BJ (cell line): ENCODE data around the gene GPX2. TPM values are rescaled to one million over a fixed set of nuclear protein-coding genes. Genes with fewer than 3 reads are reported as not detected.

Source experiments
- CTCF ChIA-PET: fragments of 350-600 bp; formaldehyde crosslinking; extraction: SDS; loops from one replicate; lab custom pipeline; 2021; ENCODE audit warnings: antibody characterized with exemption, inconsistent platforms; lab: Yijun Ruan, JAX
- POLR2A ChIA-PET: fragments of 300-600 bp; sonication (Branson Sonifier 250); formaldehyde crosslinking; extraction: SDS; loops from one replicate; lab custom pipeline; 2021; ENCODE audit warnings: antibody characterized with exemption; lab: Charles Lee
- DNase-seq: peaks from one replicate; pipeline ENCODE4 v3.0.0-alpha.2; 2011; ENCODE audit warnings: low read depth
- H3K27me3 ChIP-seq: 2 replicates; pipeline ENCODE4 v1.6.0; 2011; ENCODE audit warnings: low read length; ENCODE audit not compliant: control insufficient read depth, insufficient read depth
- H3K36me3 ChIP-seq: 2 replicates; pipeline ENCODE4 v1.5.1; 2011; ENCODE audit warnings: low read length; ENCODE audit not compliant: control insufficient read depth, insufficient read depth
- H3K4me3 ChIP-seq: 2 replicates; pipeline ENCODE4 v1.5.1; 2011; ENCODE audit warnings: low read depth, mild to moderate bottlenecking, control low read depth, low read length
- polyA plus RNA-seq: library from polyadenylated mRNA; depleted of rRNA; stranded (reverse); fragments of >200 nt; gene quantifications from 2 replicates; pipeline ENCODE4 v1.2.3, GENCODE V29; 2011
- TF ChIP-seq, protein P1 (sequence below): IDR thresholded peaks from 2 replicates; pipeline ENCODE4 v1.5.1; 2011; ENCODE audit warnings: low read depth, mild to moderate bottlenecking, control low read depth, inconsistent platforms, low read length, moderate library complexity; ENCODE audit not compliant: insufficient read depth

The GPX2 gene
- polyA plus RNA-seq, 1 experiment: 0.15 TPM

DNA sequence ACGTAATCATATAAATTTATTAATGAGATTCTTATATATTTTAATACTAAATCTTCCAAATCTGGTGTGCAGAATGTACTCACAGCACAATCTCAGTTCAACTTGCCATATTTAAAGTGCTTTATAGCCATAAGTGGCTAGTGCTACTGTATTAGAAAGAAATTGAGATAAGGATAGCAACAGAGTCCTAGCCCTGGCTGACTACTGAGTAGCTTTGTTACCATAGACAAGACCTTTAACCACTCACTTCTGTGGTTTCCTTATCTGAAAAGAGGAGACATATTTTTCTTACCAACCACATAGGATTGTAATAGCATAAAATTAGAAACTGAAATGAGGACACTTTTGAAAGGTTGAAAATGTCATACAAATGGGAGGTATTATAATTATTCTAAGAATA is 30.3 kb downstream of the GPX2 start:
- Histone ChIP-seq H3K27me3 (peaks cover 7% of the 10 kb centered on the region), H3K4me3 (no peak overlapping the region), H3K36me3 (no peaks in the 10 kb centered on the region)
- POLR2A ChIA-PET: no interaction called here
- TF ChIP-seq, protein P1, sequence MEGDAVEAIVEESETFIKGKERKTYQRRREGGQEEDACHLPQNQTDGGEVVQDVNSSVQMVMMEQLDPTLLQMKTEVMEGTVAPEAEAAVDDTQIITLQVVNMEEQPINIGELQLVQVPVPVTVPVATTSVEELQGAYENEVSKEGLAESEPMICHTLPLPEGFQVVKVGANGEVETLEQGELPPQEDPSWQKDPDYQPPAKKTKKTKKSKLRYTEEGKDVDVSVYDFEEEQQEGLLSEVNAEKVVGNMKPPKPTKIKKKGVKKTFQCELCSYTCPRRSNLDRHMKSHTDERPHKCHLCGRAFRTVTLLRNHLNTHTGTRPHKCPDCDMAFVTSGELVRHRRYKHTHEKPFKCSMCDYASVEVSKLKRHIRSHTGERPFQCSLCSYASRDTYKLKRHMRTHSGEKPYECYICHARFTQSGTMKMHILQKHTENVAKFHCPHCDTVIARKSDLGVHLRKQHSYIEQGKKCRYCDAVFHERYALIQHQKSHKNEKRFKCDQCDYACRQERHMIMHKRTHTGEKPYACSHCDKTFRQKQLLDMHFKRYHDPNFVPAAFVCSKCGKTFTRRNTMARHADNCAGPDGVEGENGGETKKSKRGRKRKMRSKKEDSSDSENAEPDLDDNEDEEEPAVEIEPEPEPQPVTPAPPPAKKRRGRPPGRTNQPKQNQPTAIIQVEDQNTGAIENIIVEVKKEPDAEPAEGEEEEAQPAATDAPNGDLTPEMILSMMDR: no peak
- CTCF ChIA-PET: interaction anchor here (0.6 to 4.8 kb wide), 2 partner anchors 21 to 117 kb away, joined by 3 to 31 read pairs; no protein-coding TSS in a partner anchor
- DNase-seq: no peak

DNA sequence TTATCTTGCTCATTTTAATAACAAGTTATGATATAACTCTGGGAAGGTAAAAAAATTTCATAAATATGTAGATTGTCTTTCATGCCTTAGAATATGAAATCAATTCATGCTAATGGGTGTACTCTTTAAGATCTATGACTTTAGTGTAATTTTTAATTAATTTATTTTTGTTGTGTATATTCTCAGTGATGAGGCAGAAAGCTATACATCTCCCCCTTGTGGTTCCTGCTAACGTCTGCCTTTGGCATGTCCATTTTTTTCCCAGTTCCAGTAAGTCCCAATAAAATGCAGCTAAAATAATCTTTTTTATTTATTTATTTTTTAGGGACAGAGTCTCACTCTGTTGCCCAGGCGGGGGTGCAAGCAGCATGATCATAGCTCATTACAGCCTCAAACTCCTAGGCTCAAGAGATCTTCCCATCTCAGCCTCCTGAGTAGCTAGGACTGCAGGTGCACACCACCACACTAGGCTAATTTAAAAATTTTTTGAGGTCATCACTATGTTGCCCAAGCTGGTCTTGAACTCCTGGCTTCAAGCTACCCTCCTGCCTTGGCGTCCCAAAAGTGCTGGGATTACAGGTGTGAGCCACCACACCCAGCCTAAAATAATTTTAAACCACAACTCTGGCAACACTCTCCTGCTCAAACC is 31.6 kb downstream of the GPX2 start:
- TF ChIP-seq, protein P1: peak; percentile 75
- DNase-seq: no peak
- CTCF ChIA-PET: interaction anchor here (0.6 to 4.8 kb wide), 23 partner anchors 11 to 356 kb away, joined by 3 to 31 read pairs (median 3); partner anchors contain the start of gene FNTB
- POLR2A ChIA-PET: no interaction called here
- peaks cover 7% of the 10 kb centered on the region for H3K27me3 ChIP-seq
- no peaks in the 10 kb centered on the region for H3K36me3 ChIP-seq
- no peak overlapping the region for H3K4me3 ChIP-seq

DNA sequence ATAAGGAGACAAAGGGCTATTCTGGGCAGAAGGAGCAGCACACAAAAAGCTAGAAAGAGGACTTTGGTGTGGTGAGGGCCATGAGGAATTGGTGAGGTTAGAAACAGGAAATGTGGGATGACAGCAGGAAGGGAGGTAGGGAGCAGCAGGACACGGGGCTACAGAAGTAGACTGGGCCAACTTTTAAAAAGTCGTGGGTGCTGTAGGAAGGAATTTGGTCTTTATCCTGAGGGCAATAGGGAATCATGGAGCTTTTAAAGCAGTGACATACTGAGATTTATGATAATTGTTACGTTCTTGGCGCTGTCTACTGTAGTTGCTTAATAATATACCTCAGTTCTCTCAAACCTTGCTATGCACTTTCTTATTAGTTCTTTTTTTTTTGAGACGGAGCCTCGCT is 36.5 kb downstream of the GPX2 start:
- peaks cover 7% of the 10 kb centered on the region for H3K27me3 ChIP-seq
- CTCF ChIA-PET: interaction anchor here (1.2 to 3.7 kb wide), 2 partner anchors 14 to 104 kb away, joined by 3 to 25 read pairs; no protein-coding TSS in a partner anchor
- POLR2A ChIA-PET: no interaction called here
- H3K4me3 ChIP-seq: no peak overlapping the region
- no peak for DNase-seq
- no peaks in the 10 kb centered on the region for H3K36me3 ChIP-seq
- TF ChIP-seq, protein P1: no peak

DNA sequence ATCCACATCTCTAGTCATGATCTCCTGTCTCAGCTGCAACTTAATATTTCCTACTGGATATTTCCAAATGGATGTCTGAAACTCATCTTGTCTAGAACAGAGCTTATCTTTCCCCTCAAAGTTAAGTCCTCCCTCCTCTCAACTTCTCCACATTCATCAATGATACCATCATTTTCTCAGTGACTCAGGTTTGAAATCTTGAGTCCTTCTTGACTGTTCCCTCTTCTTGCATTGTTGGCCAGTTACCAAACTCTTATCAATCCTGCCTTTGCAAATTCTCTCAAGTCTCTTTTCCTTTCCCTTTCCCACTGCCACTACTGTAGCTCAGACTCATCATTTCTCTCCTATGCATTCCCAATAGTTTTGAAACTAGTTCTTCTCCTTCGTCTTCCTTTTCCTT is 42.6 kb downstream of the GPX2 start:
- no peak for DNase-seq
- TF ChIP-seq, protein P1: no peak
- H3K4me3 ChIP-seq: no peak overlapping the region
- CTCF ChIA-PET: interaction anchor here (0.6 to 3.6 kb wide), 5 partner anchors 8 to 228 kb away, joined by 3 to 25 read pairs (median 5); no protein-coding TSS in a partner anchor
- 0 out of 2 replicates have a peak, but pooled peaks cover 5% of the 10 kb centered on the region for H3K27me3 ChIP-seq
- POLR2A ChIA-PET: no interaction called here
- no peaks in the 10 kb centered on the region for H3K36me3 ChIP-seq

DNA sequence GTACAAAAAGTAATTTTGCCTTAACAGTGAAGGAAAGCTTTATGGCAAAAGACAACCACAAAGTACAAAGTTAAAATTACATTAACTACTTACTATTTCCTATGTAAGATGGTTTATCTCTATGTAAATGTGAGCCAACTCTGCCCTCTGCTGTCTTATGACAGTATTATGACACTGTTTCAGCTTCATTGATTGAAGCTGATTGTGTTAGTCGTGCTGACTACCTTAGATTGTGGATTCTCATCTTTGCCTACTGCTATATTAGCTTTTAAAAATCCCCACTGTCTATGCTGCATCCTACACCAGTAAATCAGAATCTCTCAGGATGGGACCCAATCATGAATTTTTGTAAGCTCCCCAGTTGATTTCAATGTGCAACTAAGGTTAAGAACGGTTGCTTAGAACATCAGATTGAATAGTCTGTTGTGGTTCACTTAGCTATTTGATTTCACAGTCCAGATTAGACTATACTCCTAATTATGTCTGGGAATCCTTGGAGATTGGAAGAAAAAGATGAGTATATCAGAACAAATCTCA is 50.6 kb downstream of the GPX2 start:
- POLR2A ChIA-PET: interaction anchor here (0.5 kb wide), 1 partner anchor 11 kb away, joined by 5 read pairs; no protein-coding TSS in a partner anchor
- TF ChIP-seq, protein P1: peak; percentile 50

More for the DNA sequence above, 50.6 kb downstream of the GPX2 start:
- Histone ChIP-seq H3K4me3 (no peak overlapping the region), H3K27me3 (peaks cover 5% of the 10 kb centered on the region; the same call in 1 of the 2 replicates), H3K36me3 (no peaks in the 10 kb centered on the region)
- DNase-seq: no peak
- CTCF ChIA-PET: interaction anchor here (0.7 to 8.2 kb wide), 47 partner anchors 8 to 550 kb away, joined by 3 to 131 read pairs (median 6); partner anchors contain the start of genes PLEKHG3 and SPTB
